MCF 10A (cell line): ENCODE data around the gene KRT12. TPM values are rescaled to one million over a fixed set of nuclear protein-coding genes. Genes with fewer than 3 reads are reported as not detected.

ENCODE experiments used
- Bru-seq: library from RNA; stranded (reverse); fragments of 400-500 nt; gene quantifications from one replicate; lab custom pipeline; 2021; lab: Mats Ljungman, UMichigan
- BruChase-seq, 2 experiments: library from RNA; stranded (reverse); fragments of 400-500 nt; gene quantifications; one replicate each; lab custom pipeline; 2021; lab: Mats Ljungman, UMichigan
- BruUV-seq: library from RNA; stranded (reverse); fragments of 400-500 nt; replicated peaks from 2 replicates; lab custom pipeline; 2021; lab: Mats Ljungman, UMichigan
- CTCF ChIA-PET: fragments of 300-600 bp; sonication (Branson Sonifier 250); formaldehyde crosslinking; extraction: SDS; loops from one replicate; lab custom pipeline; 2021; ENCODE audit warnings: antibody characterized with exemption, inconsistent platforms; lab: Yijun Ruan, JAX
- POLR2A ChIA-PET: fragments of 300-600, 350-650 bp; sonication (Branson Sonifier 250); formaldehyde crosslinking; extraction: SDS; loops from one replicate; lab custom pipeline; 2020; ENCODE audit warnings: antibody characterized with exemption, inconsistent platforms; lab: Yijun Ruan, JAX
- DNase-seq: peaks from one replicate; pipeline ENCODE4 v3.0.0-alpha.2; 2018; ENCODE audit not compliant: unreplicated experiment
- H3K27ac Mint-ChIP-seq: one replicate; pipeline ENCODE4 v1.8.0; 2022; ENCODE audit warnings: mild to moderate bottlenecking, low read depth, mixed read lengths; ENCODE audit not compliant: unreplicated experiment
- H3K27me3 Mint-ChIP-seq: one replicate; pipeline ENCODE4 v1.8.0; 2022; ENCODE audit warnings: mixed read lengths; ENCODE audit not compliant: insufficient read depth, unreplicated experiment
- H3K36me3 Mint-ChIP-seq: one replicate; pipeline ENCODE4 v1.8.0; 2022; ENCODE audit warnings: mild to moderate bottlenecking, moderate library complexity, mixed read lengths; ENCODE audit not compliant: insufficient read depth, unreplicated experiment
- H3K4me1 Mint-ChIP-seq: one replicate; pipeline ENCODE4 v1.8.0; 2022; ENCODE audit warnings: mixed read lengths; ENCODE audit not compliant: insufficient read depth, unreplicated experiment
- H3K4me3 Mint-ChIP-seq: one replicate; pipeline ENCODE4 v1.8.0; 2022; ENCODE audit warnings: mild to moderate bottlenecking, moderate library complexity, mixed read lengths; ENCODE audit not compliant: unreplicated experiment
- H3K9me3 Mint-ChIP-seq: one replicate; pipeline ENCODE4 v1.8.0; 2022; ENCODE audit warnings: mixed read lengths; ENCODE audit not compliant: unreplicated experiment
- intact Hi-C: fragments of 100-400 bp; cut with micrococcal nuclease; formaldehyde crosslinking; loops from 2 replicates; pipeline ENCODE4 v1.14.1; 2022
- long read RNA-seq: library from polyadenylated mRNA; stranded (forward); transcript quantifications from one replicate; pipeline ENCODE4 v2.0.0, GENCODE V29; 2022
- total RNA-seq: library from RNA; stranded (reverse); gene quantifications from 2 replicates; pipeline ENCODE4 v1.2.3, GENCODE V29; 2022
- TF ChIP-seq, protein P1 (sequence below): fragments of 200-600 bp; IDR thresholded peaks from one replicate; pipeline ENCODE4 v1.8.0; 2022; ENCODE audit warnings: antibody characterized with exemption, mild to moderate bottlenecking; ENCODE audit not compliant: unreplicated experiment

Gene KRT12
- total RNA-seq (not detected in 2 replicates), Bru-seq, nascent RNA (not detected), BruChase-seq, experiment 1, labeled RNA remaining after a 6-hour chase (not detected), BruChase-seq, experiment 2, labeled RNA remaining after a 2-hour chase (not detected)
- long read RNA-seq, result 0 reads

DNA sequence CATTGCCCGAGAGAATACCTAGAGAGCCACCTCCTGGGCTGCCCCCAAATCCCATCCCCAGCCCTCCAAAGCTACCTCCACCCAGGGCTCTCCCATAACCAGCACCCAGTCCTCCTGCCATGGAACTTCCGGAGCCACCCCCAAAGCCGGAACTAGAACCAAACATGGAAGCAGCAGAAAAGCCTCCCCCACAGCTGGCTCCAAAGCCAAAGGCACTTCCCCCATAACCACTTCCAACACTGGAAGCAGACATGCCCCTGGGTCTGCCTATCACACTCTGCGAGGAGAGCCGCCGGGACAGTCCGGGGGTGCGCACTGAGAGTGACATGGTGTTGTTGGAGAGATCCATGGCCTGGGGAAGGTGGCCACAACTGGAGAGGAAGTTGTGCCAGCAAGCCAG lies at the start of gene KRT12:
Gene KRT12 (minus strand): TSS at position 386 of the 400 bp plus-strand sequence. CDS start 37 bp downstream, at position 349.
- POLR2A ChIA-PET, result interaction anchor here (0.6 to 1.0 kb wide), 3 partner anchors 34 to 60 kb away, joined by 3 to 5 read pairs (median 4); no protein-coding TSS in a partner anchor
- TF ChIP-seq, protein P1, sequence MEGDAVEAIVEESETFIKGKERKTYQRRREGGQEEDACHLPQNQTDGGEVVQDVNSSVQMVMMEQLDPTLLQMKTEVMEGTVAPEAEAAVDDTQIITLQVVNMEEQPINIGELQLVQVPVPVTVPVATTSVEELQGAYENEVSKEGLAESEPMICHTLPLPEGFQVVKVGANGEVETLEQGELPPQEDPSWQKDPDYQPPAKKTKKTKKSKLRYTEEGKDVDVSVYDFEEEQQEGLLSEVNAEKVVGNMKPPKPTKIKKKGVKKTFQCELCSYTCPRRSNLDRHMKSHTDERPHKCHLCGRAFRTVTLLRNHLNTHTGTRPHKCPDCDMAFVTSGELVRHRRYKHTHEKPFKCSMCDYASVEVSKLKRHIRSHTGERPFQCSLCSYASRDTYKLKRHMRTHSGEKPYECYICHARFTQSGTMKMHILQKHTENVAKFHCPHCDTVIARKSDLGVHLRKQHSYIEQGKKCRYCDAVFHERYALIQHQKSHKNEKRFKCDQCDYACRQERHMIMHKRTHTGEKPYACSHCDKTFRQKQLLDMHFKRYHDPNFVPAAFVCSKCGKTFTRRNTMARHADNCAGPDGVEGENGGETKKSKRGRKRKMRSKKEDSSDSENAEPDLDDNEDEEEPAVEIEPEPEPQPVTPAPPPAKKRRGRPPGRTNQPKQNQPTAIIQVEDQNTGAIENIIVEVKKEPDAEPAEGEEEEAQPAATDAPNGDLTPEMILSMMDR, result no peak
- Mint-ChIP-seq H3K27me3 (no peaks in the 10 kb centered on the region), H3K4me1 (no peaks in the 10 kb centered on the region), H3K27ac (no peak within 1 kb of the TSS), H3K9me3 (no peaks in the 10 kb centered on the region), H3K36me3 (no peaks in the 10 kb centered on the region), H3K4me3 (no peak within 1 kb of the TSS)
- intact Hi-C loops, result no loop called here
- DNase-seq, result no peak
- CTCF ChIA-PET, result interaction anchor here (1.0 kb wide), 1 partner anchor 781 kb away, joined by 3 read pairs; no protein-coding TSS in a partner anchor
- BruUV-seq, result no TSS peak

DNA sequence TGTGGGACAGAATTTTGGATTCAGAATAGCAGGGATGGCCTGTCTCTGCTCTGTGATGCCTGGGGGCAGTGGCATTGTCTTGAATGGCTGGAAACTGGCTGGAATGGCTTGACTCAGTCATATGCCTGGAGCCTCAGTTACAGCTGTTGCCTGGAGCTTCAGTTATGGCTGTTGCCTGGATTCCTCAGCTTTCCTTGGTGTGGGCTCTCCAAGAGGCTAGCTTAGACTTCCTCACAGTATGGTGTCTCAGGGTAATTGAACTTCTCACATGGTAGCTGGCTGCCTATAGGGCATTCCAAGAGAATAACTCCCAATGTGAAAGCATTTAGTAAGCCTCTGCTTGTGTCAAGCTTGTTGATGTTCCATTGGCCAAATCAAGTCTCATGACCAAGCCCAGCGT lies 49.3 kb upstream of the KRT12 start:
- ChIA-PET CTCF (interaction anchor here (0.5 to 4.3 kb wide), 7 partner anchors 59 to 751 kb away, joined by 3 to 27 read pairs (median 4); no protein-coding TSS in a partner anchor), POLR2A (interaction anchor here (0.8 to 1.9 kb wide), 5 partner anchors 36 to 733 kb away, joined by 3 to 9 read pairs (median 3); no protein-coding TSS in a partner anchor)
- Mint-ChIP-seq H3K27me3 (no peaks in the 10 kb centered on the region), H3K4me1 (peaks cover 8% of the 10 kb centered on the region), H3K36me3 (no peaks in the 10 kb centered on the region), H3K9me3 (no peaks in the 10 kb centered on the region), H3K27ac (peak overlapping the region; percentile 98), H3K4me3 (no peak overlapping the region)
- DNase-seq, result no peak
- intact Hi-C loops, result loop anchor here (10.0 kb wide), 1 partner anchor 148 kb away; the partner anchor contains the start of genes KRTAP2-3 and KRTAP2-4
- TF ChIP-seq, protein P1, result no peak
- no TSS peak for BruUV-seq

- peak overlapping the region; percentile 98 for H3K27ac Mint-ChIP-seq
These were observed 48.8 kb upstream of the KRT12 start for GRCh38 chr17:40915721-40916256.

More at GRCh38 chr17:40915721-40916256, 48.8 kb upstream of the KRT12 start:
- Mint-ChIP-seq H3K27me3 (no peaks in the 10 kb centered on the region), H3K9me3 (no peaks in the 10 kb centered on the region), H3K36me3 (no peaks in the 10 kb centered on the region), H3K4me3 (no peak overlapping the region), H3K4me1 (peaks cover 10% of the 10 kb centered on the region)
- TSS peak; percentile 73 for BruUV-seq
- no peak for DNase-seq
- CTCF ChIA-PET, result interaction anchor here (0.6 to 4.3 kb wide), 6 partner anchors 59 to 752 kb away, joined by 3 to 27 read pairs (median 4); no protein-coding TSS in a partner anchor
- POLR2A ChIA-PET, result interaction anchor here (0.6 to 3.0 kb wide), 9 partner anchors 37 to 765 kb away, joined by 3 to 12 read pairs (median 3); no protein-coding TSS in a partner anchor
- TF ChIP-seq, protein P1, result no peak
- intact Hi-C loops, result loop anchor here (10.0 kb wide), 1 partner anchor 149 kb away; the partner anchor contains the start of genes KRTAP2-3 and KRTAP2-4
